ENCODE results near the gene CDK4.
A peak's percentile ranks its signal among the peaks of the same experiment; 100 is the strongest.

Gene CDK4

GRCh38 chr12:57760347-57760982, 8.4 kb upstream of the CDK4 start:
- Histone ChIP-seq H3K4me3 (ENCODE audit: low read depth, low read length) (no peak overlapping the region), H3K4me1 (no peaks in the 10 kb centered on the region), H3K36me3 (no peaks in the 10 kb centered on the region), H3K9me3 (no peaks in the 10 kb centered on the region), H3K27me3 (peaks cover 32% of the 10 kb centered on the region)
- DNase-seq, result no peak
- no peak for TF ChIP-seq CTCF (IDR thresholded peaks at IDR 0.05; ENCODE audit: low read depth, low read length)

- Histone ChIP-seq H3K4me3 (ENCODE audit: low read depth, low read length) (no peak overlapping the region), H3K4me1 (no peaks in the 10 kb centered on the region), H3K27me3 (peaks cover 22% of the 10 kb centered on the region), H3K36me3 (no peaks in the 10 kb centered on the region), H3K9me3 (no peaks in the 10 kb centered on the region)
- DNase-seq, result peak; percentile 42
- peak; percentile 71 for TF ChIP-seq CTCF (IDR thresholded peaks at IDR 0.05; ENCODE audit: low read depth, low read length)
These were observed 7.4 kb upstream of the CDK4 start for GRCh38 chr12:57759360-57759980.

GRCh38 chr12:57758552-57759359, 6.6 kb upstream of the CDK4 start:
- Histone ChIP-seq H3K36me3 (no peaks in the 10 kb centered on the region), H3K27me3 (peaks cover 15% of the 10 kb centered on the region), H3K9me3 (no peaks in the 10 kb centered on the region), H3K4me3 (ENCODE audit: low read depth, low read length) (no peak overlapping the region), H3K4me1 (no peaks in the 10 kb centered on the region)
- TF ChIP-seq CTCF (IDR thresholded peaks at IDR 0.05; ENCODE audit: low read depth, low read length), result no peak
- no peak for DNase-seq

GRCh38 chr12:57757771-57758170, 5.7 kb upstream of the CDK4 start:
- no peaks in the 10 kb centered on the region for H3K36me3 ChIP-seq
- H3K4me3 ChIP-seq (ENCODE audit: low read depth, low read length), result no peak overlapping the region
- H3K4me1 ChIP-seq, result peaks cover 2% of the 10 kb centered on the region; the same call in 1 of the 2 replicates
- no peaks in the 10 kb centered on the region for H3K9me3 ChIP-seq
- no peak for DNase-seq
- TF ChIP-seq CTCF (IDR thresholded peaks at IDR 0.05; ENCODE audit: low read depth, low read length), result no peak
- H3K27me3 ChIP-seq, result peaks cover 11% of the 10 kb centered on the region

- peak; percentile 91 for TF ChIP-seq CTCF (IDR thresholded peaks at IDR 0.05; ENCODE audit: low read depth, low read length)
- Histone ChIP-seq H3K36me3 (no peaks in the 10 kb centered on the region), H3K4me3 (ENCODE audit: low read depth, low read length) (peak overlapping the region; percentile 63), H3K4me1 (peaks cover 4% of the 10 kb centered on the region; the same call in 1 of the 2 replicates), H3K27me3 (peaks cover 11% of the 10 kb centered on the region), H3K9me3 (no peaks in the 10 kb centered on the region)
- DNase-seq, result peak; percentile 82
These were observed 4.6 kb upstream of the CDK4 start for GRCh38 chr12:57756406-57757341.

Data from BE2C (cell line).